ENCODE results near the gene TM6SF1.
"Not testable (repeated sequence)": the region's sequence is repeated elsewhere in the genome, so short reads cannot be mapped to it uniquely, and the experiment has no call there.

TM6SF1 gene

GRCh38 chr15:83115831-83116565 lies 8.6 kb downstream of the TM6SF1 start:
- DNase-seq (ENCODE audit: low read depth): no peak

GRCh38 chr15:83118291-83118827 lies 10.9 kb downstream of the TM6SF1 start:
- no peak for DNase-seq (ENCODE audit: low read depth)

GRCh38 chr15:83118968-83119367 lies 11.5 kb downstream of the TM6SF1 start:
- no peak for DNase-seq (ENCODE audit: low read depth)

GRCh38 chr15:83119968-83120581 lies 12.6 kb downstream of the TM6SF1 start:
- DNase-seq (ENCODE audit: low read depth): no peak

GRCh38 chr15:83123529-83123928 lies 16.1 kb downstream of the TM6SF1 start:
- no peak for DNase-seq (ENCODE audit: low read depth)

GRCh38 chr15:83127547-83128150 lies 20.2 kb downstream of the TM6SF1 start:
- no peak for DNase-seq (ENCODE audit: low read depth)

GRCh38 chr15:83129791-83130190 lies 22.3 kb downstream of the TM6SF1 start:
- no peak for DNase-seq (ENCODE audit: low read depth)

GRCh38 chr15:83132861-83133523 lies 25.5 kb downstream of the TM6SF1 start:
- no peak for DNase-seq (ENCODE audit: low read depth)

GRCh38 chr15:83142151-83142550 lies 34.7 kb downstream of the TM6SF1 start:
- not testable (repeated sequence) for DNase-seq (ENCODE audit: low read depth)

GRCh38 chr15:83144771-83145170 lies 37.3 kb downstream of the TM6SF1 start:
- no peak for DNase-seq (ENCODE audit: low read depth)

- DNase-seq (ENCODE audit: low read depth): no peak
These were observed 45.8 kb downstream of the TM6SF1 start for GRCh38 chr15:83153288-83153687.

- no peak for DNase-seq (ENCODE audit: low read depth)
These were observed 48.5 kb downstream of the TM6SF1 start for GRCh38 chr15:83155942-83156341.

- no peak for DNase-seq (ENCODE audit: low read depth)
These were observed 50.9 kb downstream of the TM6SF1 start for GRCh38 chr15:83158393-83158792.

GRCh38 chr15:83160741-83161140 lies 53.3 kb downstream of the TM6SF1 start:
- DNase-seq (ENCODE audit: low read depth): no peak

- DNase-seq (ENCODE audit: low read depth): no peak
These were observed 55.6 kb downstream of the TM6SF1 start for GRCh38 chr15:83163032-83163431.

GRCh38 chr15:83164111-83164770 lies 56.8 kb downstream of the TM6SF1 start:
- DNase-seq (ENCODE audit: low read depth): no peak

- DNase-seq (ENCODE audit: low read depth): no peak
These were observed 57.4 kb downstream of the TM6SF1 start for GRCh38 chr15:83164771-83165404.

GRCh38 chr15:83166218-83166617 lies 58.8 kb downstream of the TM6SF1 start:
- no peak for DNase-seq (ENCODE audit: low read depth)

- DNase-seq (ENCODE audit: low read depth): no peak
These were observed 59.4 kb downstream of the TM6SF1 start for GRCh38 chr15:83166830-83167229.

- not testable (repeated sequence) for DNase-seq (ENCODE audit: low read depth)
These were observed 62.1 kb downstream of the TM6SF1 start for GRCh38 chr15:83169576-83169975.

GRCh38 chr15:83170474-83171165 lies 63.2 kb downstream of the TM6SF1 start:
- DNase-seq (ENCODE audit: low read depth): no peak

All from fibroblast of the conjunctiva (primary cell).